ENCODE data around the gene PMPCA. TPM values are rescaled to one million over a fixed set of nuclear protein-coding genes. Genes with fewer than 3 reads are reported as not detected.

PMPCA gene
- polyA plus RNA-seq, 1 experiment = 61.6 TPM

DNA sequence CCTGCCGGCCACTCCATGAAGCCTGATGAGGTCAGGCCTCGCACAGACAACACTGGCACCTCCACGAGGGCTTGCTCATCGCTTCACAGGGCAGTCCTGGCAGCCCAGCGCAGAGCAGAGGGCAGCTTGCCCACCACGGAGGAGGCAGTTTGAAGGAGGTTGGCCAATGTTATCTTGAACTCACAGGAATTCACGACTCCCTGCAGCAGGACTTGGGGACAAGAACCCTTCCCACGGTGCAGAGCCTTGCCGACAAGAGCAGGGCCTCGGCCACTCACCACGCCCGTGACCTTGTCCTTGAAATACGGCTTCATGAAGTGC lies 15.5 kb upstream of the PMPCA start:
- POLR2A ChIA-PET = no interaction called here
- no peak overlapping the region for H3K4me3 ChIP-seq (ENCODE audit: low read depth, low read length)
- CTCF ChIA-PET = interaction anchor here (1.0 kb wide), 1 partner anchor 82 kb away, joined by 5 read pairs; no protein-coding TSS in a partner anchor
- TF ChIP-seq, protein P1, sequence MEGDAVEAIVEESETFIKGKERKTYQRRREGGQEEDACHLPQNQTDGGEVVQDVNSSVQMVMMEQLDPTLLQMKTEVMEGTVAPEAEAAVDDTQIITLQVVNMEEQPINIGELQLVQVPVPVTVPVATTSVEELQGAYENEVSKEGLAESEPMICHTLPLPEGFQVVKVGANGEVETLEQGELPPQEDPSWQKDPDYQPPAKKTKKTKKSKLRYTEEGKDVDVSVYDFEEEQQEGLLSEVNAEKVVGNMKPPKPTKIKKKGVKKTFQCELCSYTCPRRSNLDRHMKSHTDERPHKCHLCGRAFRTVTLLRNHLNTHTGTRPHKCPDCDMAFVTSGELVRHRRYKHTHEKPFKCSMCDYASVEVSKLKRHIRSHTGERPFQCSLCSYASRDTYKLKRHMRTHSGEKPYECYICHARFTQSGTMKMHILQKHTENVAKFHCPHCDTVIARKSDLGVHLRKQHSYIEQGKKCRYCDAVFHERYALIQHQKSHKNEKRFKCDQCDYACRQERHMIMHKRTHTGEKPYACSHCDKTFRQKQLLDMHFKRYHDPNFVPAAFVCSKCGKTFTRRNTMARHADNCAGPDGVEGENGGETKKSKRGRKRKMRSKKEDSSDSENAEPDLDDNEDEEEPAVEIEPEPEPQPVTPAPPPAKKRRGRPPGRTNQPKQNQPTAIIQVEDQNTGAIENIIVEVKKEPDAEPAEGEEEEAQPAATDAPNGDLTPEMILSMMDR (IDR thresholded peaks at IDR 0.05; ENCODE audit: insufficient read depth, low read depth, low read length) = no peak
- peaks cover 55% of the 10 kb centered on the region for H3K36me3 ChIP-seq (ENCODE audit: control insufficient read depth, insufficient read depth, low read length)
- DNase-seq (ENCODE audit: low read depth) = no peak
- H3K27me3 ChIP-seq (ENCODE audit: control insufficient read depth, insufficient read depth, low read length) = no peaks in the 10 kb centered on the region

DNA sequence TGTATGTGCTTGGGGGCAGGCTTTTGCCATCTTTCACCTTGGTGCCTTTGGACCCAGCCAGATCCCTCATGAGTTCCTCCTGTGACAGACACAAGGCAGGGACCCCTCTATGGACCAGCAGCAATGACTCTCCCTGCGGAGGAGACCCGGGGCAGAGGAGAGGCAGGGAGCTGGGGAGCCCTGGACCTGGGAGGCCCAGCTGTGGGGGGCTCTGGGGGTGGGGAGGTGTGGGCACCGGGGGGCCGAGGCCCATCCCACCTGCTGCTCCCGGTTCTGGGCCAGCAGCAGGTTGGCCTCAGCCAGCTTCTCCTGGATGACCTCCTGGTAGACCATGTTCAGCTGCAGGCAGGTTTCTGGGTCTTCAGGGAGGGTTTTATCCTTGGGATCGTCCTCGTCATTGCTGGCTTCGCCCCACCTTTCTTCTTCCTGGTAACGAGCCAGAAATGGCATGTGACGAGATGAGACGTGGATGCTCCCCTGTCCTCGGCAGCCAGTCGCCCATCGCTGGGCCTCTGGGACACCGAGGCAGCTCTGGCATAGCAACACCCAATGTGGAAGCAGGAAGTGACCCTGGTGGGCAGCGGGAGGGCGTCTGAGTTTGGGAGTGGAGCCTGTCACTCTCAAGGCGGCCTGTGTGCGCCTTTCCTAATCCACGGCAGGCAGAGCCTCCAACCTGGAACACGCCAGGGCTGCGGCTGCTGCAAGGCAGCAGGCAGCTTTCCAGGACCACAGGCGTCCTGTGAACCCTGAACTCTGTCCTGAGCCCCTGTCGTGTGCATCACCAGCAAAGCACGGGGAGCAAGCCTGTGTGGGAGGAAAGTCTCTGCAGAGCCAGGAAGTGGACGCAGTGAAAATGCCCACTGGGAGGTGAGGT lies 14.9 kb upstream of the PMPCA start:
- Histone ChIP-seq H3K27me3 (ENCODE audit: control insufficient read depth, insufficient read depth, low read length) (no peaks in the 10 kb centered on the region), H3K36me3 (ENCODE audit: control insufficient read depth, insufficient read depth, low read length) (peaks cover 54% of the 10 kb centered on the region), H3K4me3 (ENCODE audit: low read depth, low read length) (no peak overlapping the region)
- CTCF ChIA-PET = interaction anchor here (1.0 to 1.1 kb wide), 2 partner anchors 42 to 83 kb away, joined by 3 to 5 read pairs; no protein-coding TSS in a partner anchor
- POLR2A ChIA-PET = no interaction called here
- TF ChIP-seq, protein P1 (IDR thresholded peaks at IDR 0.05; ENCODE audit: insufficient read depth, low read depth, low read length) = no peak
- DNase-seq (ENCODE audit: low read depth) = no peak

DNA sequence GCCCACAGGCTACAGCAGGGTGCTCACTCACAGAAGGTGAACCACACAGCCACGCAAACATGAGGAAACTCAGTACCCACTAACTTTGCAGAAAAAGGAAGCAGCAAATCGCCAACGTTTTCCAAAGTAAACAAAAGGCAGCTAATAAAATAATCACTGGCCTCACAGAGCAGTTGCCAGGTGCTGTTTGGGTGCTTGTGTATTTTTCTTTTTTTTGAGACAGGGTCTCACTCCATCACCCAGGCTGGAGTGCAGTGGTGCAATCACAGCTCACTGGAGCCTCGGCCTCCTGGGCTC lies 14.3 kb upstream of the PMPCA start:
- H3K36me3 ChIP-seq (ENCODE audit: control insufficient read depth, insufficient read depth, low read length) = peaks cover 54% of the 10 kb centered on the region
- ChIA-PET CTCF (interaction anchor here (1.1 kb wide), 1 partner anchor 42 kb away, joined by 3 read pairs; no protein-coding TSS in a partner anchor), POLR2A (no interaction called here)
- TF ChIP-seq, protein P1 (IDR thresholded peaks at IDR 0.05; ENCODE audit: insufficient read depth, low read depth, low read length) = no peak
- H3K27me3 ChIP-seq (ENCODE audit: control insufficient read depth, insufficient read depth, low read length) = no peaks in the 10 kb centered on the region
- no peak for DNase-seq (ENCODE audit: low read depth)
- no peak overlapping the region for H3K4me3 ChIP-seq (ENCODE audit: low read depth, low read length)

DNA sequence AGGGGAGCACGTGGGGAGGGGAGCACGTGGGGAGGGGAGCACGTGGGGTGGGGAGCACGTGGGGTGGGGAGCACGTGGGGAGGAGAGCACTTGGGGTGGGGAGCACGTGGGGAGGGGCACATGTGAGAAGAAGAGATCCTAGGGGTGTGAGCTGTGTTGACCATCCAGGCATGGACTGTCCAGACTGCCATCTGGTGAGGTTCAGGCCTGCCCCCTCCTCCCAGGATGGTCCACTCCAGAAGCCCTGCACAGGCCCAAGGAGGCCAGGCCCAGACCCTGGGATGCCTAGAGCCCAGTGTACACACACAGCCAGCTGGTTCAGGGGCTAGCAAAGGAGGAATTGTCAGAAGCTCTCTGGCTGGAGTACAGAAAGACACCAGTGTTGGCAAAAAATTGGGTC lies 12.8 kb upstream of the PMPCA start:
- no peak overlapping the region for H3K4me3 ChIP-seq (ENCODE audit: low read depth, low read length)
- ChIA-PET CTCF (interaction anchor here (1.2 to 2.6 kb wide), 3 partner anchors 52 to 85 kb away, joined by 3 to 17 read pairs (median 7); no protein-coding TSS in a partner anchor), POLR2A (no interaction called here)
- no peaks in the 10 kb centered on the region for H3K27me3 ChIP-seq (ENCODE audit: control insufficient read depth, insufficient read depth, low read length)
- H3K36me3 ChIP-seq (ENCODE audit: control insufficient read depth, insufficient read depth, low read length) = peaks cover 43% of the 10 kb centered on the region
- TF ChIP-seq, protein P1 (IDR thresholded peaks at IDR 0.05; ENCODE audit: insufficient read depth, low read depth, low read length) = no peak
- no peak for DNase-seq (ENCODE audit: low read depth)

DNA sequence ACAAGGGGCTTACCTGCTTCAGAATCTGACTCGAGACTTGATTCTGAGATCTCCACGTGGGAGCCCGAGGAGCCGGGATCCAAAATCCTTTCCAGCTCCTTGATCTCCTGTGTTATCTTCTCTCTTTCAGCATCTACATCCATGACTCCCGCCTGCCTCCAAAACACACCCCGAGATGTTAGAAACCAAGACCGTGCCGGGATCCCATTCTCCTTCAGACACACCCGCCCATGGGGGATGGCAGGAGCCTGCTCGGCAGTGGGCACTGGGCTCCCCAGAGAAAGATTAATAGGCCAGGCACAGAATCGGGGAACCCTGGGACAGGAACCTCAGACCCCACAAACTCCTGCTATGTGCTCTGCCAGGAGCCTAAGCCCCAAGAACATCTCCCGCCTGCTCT lies 12.2 kb upstream of the PMPCA start:
- TF ChIP-seq, protein P1 (IDR thresholded peaks at IDR 0.05; ENCODE audit: insufficient read depth, low read depth, low read length) = no peak
- Histone ChIP-seq H3K4me3 (ENCODE audit: low read depth, low read length) (no peak overlapping the region), H3K27me3 (ENCODE audit: control insufficient read depth, insufficient read depth, low read length) (no peaks in the 10 kb centered on the region), H3K36me3 (ENCODE audit: control insufficient read depth, insufficient read depth, low read length) (peaks cover 38% of the 10 kb centered on the region)
- no peak for DNase-seq (ENCODE audit: low read depth)
- ChIA-PET CTCF (interaction anchor here (1.4 to 6.5 kb wide), 4 partner anchors 53 to 92 kb away, joined by 3 to 84 read pairs (median 12); no protein-coding TSS in a partner anchor), POLR2A (no interaction called here)

Data from BJ (cell line).